Endodermal cell (in vitro differentiated cells): ENCODE measurements around the gene PRM3. TPM values are rescaled to one million over a fixed set of nuclear protein-coding genes. Genes with fewer than 3 reads are reported as not detected.

ENCODE experiments used
- DNase-seq: peaks from one replicate; pipeline ENCODE4 v3.0.0-alpha.2; 2017
- H3K27ac ChIP-seq: 2 replicates; pipeline ENCODE4 v1.5.1; 2013; ENCODE audit warnings: mild to moderate bottlenecking, low read depth, low read length, moderate library complexity
- H3K27me3 ChIP-seq: 2 replicates; pipeline ENCODE4 v1.6.1; 2013; ENCODE audit warnings: mild to moderate bottlenecking, low read length, moderate library complexity; ENCODE audit not compliant: insufficient read depth, control insufficient read depth, poor library complexity, severe bottlenecking
- H3K36me3 ChIP-seq: 2 replicates; pipeline ENCODE4 v1.7.0; 2013; ENCODE audit warnings: mild to moderate bottlenecking, low read length, moderate library complexity; ENCODE audit not compliant: control insufficient read depth, insufficient read depth
- H3K4me1 ChIP-seq: one replicate; pipeline ENCODE4 v1.7.0; 2013; ENCODE audit warnings: low read length; ENCODE audit not compliant: control insufficient read depth, insufficient read depth
- H3K4me3 ChIP-seq: 2 replicates; pipeline ENCODE4 v1.5.1; 2013; ENCODE audit warnings: mild to moderate bottlenecking, low read length, moderate library complexity
- H3K9ac ChIP-seq: 2 replicates; pipeline ENCODE4 v1.6.1; 2013; ENCODE audit warnings: mild to moderate bottlenecking, low read length, moderate library complexity; ENCODE audit not compliant: poor library complexity, severe bottlenecking; ENCODE audit errors: extremely low read depth
- H3K9me3 ChIP-seq: 2 replicates; pipeline ENCODE4 v1.6.1; 2013; ENCODE audit warnings: mild to moderate bottlenecking, low read length, moderate library complexity; ENCODE audit not compliant: control insufficient read depth
- H3K27ac Mint-ChIP-seq: 2 replicates; pipeline ENCODE4 v1.8.0; 2020; ENCODE audit warnings: mixed read lengths
- H3K27me3 Mint-ChIP-seq: 2 replicates; pipeline ENCODE4 v1.8.0; 2021; ENCODE audit warnings: mild to moderate bottlenecking, mixed read lengths; ENCODE audit not compliant: insufficient read depth
- H3K36me3 Mint-ChIP-seq: 2 replicates; pipeline ENCODE4 v1.8.0; 2020; ENCODE audit warnings: low read depth, mixed read lengths
- H3K4me1 Mint-ChIP-seq: 2 replicates; pipeline ENCODE4 v1.8.0; 2020; ENCODE audit warnings: mixed read lengths
- H3K4me3 Mint-ChIP-seq: 2 replicates; pipeline ENCODE4 v1.8.0; 2020; ENCODE audit warnings: mild to moderate bottlenecking, moderate library complexity, mixed read lengths
- H3K9me3 Mint-ChIP-seq: 2 replicates; pipeline ENCODE4 v1.8.0; 2020; ENCODE audit warnings: mild to moderate bottlenecking, mixed read lengths
- CTCF ChIP-seq: fragments of 200-600 bp; sonication (generic); conservative IDR thresholded peaks from 2 replicates; pipeline ENCODE4 v1.5.0; 2021; ENCODE audit warnings: antibody characterized with exemption, mild to moderate bottlenecking
- WGBS, 2 experiments: methylation state at CpG; one replicate each; pipeline versions ENCODE4 v1.1.5 to v1.1.7; 2013; ENCODE audit warnings: missing lambda C conversion rate in 2 of 2, mixed read lengths in 1 of 2; ENCODE audit not compliant: insufficient coverage in 1 of 2, insufficient read length in 1 of 2; 5-methylcytosine and 5-hydroxymethylcytosine counted together
- total RNA-seq, 2 donors: library from RNA; stranded (reverse); fragmentation: NEBNext Ultra II Directional in 1 of 2; extraction: Animal tissue kit (Norgen Biotek cat#: 25700) in 1 of 2; gene quantifications; 2 replicates in 1 of 2; 3 replicates in 1 of 2; pipeline ENCODE4 v1.2.1, GENCODE V29; 2021

PRM3 gene
- total RNA-seq, 2 donors from 2014 or later, result not detected

DNA sequence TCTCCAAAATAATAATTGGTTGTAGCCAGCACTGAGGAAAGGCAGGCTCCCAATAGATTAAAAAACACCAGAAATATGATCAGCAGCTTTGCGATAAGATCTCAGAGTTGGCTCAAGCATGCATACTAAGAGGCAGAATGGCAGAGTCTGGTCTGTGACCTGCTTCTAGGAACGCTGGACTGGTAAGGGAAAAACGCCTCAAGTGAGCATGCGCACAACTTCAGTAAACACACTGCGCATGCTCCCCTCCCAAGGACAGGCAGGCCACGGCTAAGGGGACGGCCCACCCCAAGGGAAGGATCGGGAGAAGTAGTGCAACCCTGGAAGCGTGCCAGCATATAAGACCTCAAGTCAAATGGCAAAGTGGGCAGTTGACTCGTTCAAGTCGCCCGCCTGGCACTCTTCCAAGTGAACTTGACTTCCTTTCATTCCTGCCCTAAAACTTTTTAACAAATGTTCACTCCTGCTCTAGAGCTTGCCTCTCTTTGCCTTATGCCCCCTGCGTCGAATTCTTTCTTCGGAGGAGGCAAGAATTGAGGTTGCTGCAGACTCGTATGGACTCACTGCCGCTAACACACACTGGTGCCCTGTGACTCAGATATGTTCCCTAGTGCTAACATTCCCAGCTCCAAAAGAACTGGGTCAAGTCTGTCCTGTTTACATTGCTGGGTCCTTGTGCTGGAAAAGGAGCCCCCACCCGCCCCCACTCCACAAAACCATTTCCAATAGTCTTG is 30.1 kb upstream of the PRM3 start:
- Histone ChIP-seq H3K9me3 (no peaks in the 10 kb centered on the region), H3K4me3 (no peak overlapping the region), H3K9ac (no peak overlapping the region), H3K27me3 (no peaks in the 10 kb centered on the region), H3K27ac (no peak overlapping the region), H3K4me1 (no peaks in the 10 kb centered on the region), H3K36me3 (no peaks in the 10 kb centered on the region)
- H3K36me3 Mint-ChIP-seq, result no peaks in the 10 kb centered on the region
- no peaks in the 10 kb centered on the region for H3K9me3 Mint-ChIP-seq
- peaks cover 6% of the 10 kb centered on the region for H3K4me1 Mint-ChIP-seq
- no peak for TF ChIP-seq CTCF
- H3K4me3 Mint-ChIP-seq, result no peak overlapping the region
- no peak for DNase-seq
- H3K27ac Mint-ChIP-seq, result no peak overlapping the region
- 89 to 95% methylated on average over 14 to 18 of the region's 18 CpGs for WGBS, 2 experiments
- H3K27me3 Mint-ChIP-seq, result peaks cover 4% of the 10 kb centered on the region

DNA sequence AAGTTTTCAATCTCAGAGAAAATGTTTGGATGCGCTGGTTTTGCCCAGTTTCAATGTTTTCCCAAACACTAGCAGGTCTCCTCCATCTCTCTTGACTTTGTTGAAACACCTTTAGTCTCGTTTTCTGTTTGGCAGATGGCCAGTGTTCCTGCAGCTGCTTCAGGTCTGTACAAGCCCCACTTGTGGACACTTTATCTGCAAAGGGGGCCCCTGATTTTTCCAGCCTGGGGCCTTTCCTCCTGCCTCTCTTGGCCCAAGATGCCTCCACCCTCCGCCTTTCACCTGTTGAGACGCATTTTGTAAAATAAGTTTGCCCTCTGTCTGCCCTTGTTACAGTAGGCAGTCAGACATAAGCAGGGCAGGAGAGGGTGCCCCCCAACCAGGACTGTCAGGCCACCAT is 29.5 kb upstream of the PRM3 start:
- H3K27me3 ChIP-seq, result no peaks in the 10 kb centered on the region
- H3K4me3 ChIP-seq, result no peak overlapping the region
- H3K27me3 Mint-ChIP-seq, result peaks cover 4% of the 10 kb centered on the region
- no peaks in the 10 kb centered on the region for H3K36me3 Mint-ChIP-seq
- no peaks in the 10 kb centered on the region for H3K9me3 ChIP-seq
- no peak overlapping the region for H3K27ac ChIP-seq
- no peak overlapping the region for H3K27ac Mint-ChIP-seq
- no peak overlapping the region for H3K4me3 Mint-ChIP-seq
- peaks cover 7% of the 10 kb centered on the region for H3K4me1 Mint-ChIP-seq
- TF ChIP-seq CTCF, result no peak
- H3K9me3 Mint-ChIP-seq, result no peaks in the 10 kb centered on the region
- WGBS, 2 experiments, result 97 to 99% methylated on average over 4 of the region's 4 CpGs
- H3K9ac ChIP-seq, result no peak overlapping the region
- H3K4me1 ChIP-seq, result no peaks in the 10 kb centered on the region
- DNase-seq, result no peak
- H3K36me3 ChIP-seq, result no peaks in the 10 kb centered on the region

DNA sequence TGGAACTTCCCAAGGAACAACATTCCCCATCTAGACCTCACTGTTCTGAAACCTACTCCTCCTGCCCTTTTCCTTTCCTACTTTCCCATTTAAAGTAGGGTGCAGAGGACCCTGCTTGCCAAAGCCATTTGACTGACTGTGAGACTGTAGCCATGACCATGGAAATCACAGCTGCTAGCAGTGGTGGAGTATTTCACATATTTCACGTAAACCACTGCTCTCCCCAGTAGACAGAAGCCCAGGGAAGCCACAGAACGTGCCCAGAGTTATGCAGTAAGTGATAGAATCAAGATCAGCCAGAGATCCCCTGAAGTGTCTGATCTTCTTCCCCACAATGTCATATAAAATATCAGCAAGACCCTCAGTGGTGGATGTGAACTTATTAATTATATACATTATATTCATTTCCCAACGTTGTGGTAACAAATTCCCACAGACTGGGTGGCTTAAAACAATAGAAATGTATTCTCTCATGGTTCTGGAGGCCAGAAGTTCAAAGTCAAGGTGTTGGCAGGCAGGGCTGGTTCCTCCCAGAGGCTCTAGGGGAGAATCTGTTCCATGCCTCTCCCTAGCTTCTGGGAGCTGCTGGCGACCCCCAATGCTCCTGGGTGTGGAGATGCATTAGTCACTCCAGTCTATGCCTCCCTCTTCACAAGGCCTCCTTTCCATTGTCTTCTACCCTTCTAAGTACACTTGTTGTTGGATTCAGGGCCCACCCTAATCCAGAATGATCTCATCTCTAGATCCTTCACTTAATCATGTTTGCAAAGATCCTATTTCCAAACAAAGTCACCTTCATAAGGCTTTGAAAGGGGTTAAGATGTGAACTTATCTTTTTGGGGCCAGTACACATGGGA is 28.4 kb upstream of the PRM3 start:
- Histone ChIP-seq H3K27me3 (no peaks in the 10 kb centered on the region), H3K4me1 (peaks cover 7% of the 10 kb centered on the region), H3K9ac (no peak overlapping the region), H3K27ac (no peak overlapping the region), H3K9me3 (no peaks in the 10 kb centered on the region), H3K4me3 (no peak overlapping the region), H3K36me3 (no peaks in the 10 kb centered on the region)
- H3K36me3 Mint-ChIP-seq, result no peaks in the 10 kb centered on the region
- no peak for TF ChIP-seq CTCF
- no peaks in the 10 kb centered on the region for H3K9me3 Mint-ChIP-seq
- no peak overlapping the region for H3K27ac Mint-ChIP-seq
- H3K27me3 Mint-ChIP-seq, result peaks cover 4% of the 10 kb centered on the region
- 81 to 97% methylated on average over 3 to 4 of the region's 4 CpGs for WGBS, 2 experiments
- H3K4me3 Mint-ChIP-seq, result no peak overlapping the region
- DNase-seq, result no peak
- H3K4me1 Mint-ChIP-seq, result peaks cover 18% of the 10 kb centered on the region
